MCF 10A (cell line): ENCODE results near the gene TBCK. TPM values are rescaled to one million over a fixed set of nuclear protein-coding genes. Genes with fewer than 3 reads are reported as not detected.
A peak's percentile ranks its signal among the peaks of the same experiment; 100 is the strongest.

ENCODE experiments used
- BruUV-seq: library from RNA; stranded (reverse); fragments of 400-500 nt; replicated peaks from 2 replicates; lab custom pipeline; 2021; lab: Mats Ljungman, UMichigan
- CTCF ChIA-PET: fragments of 300-600 bp; sonication (Branson Sonifier 250); formaldehyde crosslinking; extraction: SDS; loops from one replicate; lab custom pipeline; 2021; ENCODE audit warnings: antibody characterized with exemption, inconsistent platforms; lab: Yijun Ruan, JAX
- POLR2A ChIA-PET: fragments of 300-600, 350-650 bp; sonication (Branson Sonifier 250); formaldehyde crosslinking; extraction: SDS; loops from one replicate; lab custom pipeline; 2020; ENCODE audit warnings: antibody characterized with exemption, inconsistent platforms; lab: Yijun Ruan, JAX
- DNase-seq: peaks from one replicate; pipeline ENCODE4 v3.0.0-alpha.2; 2018; ENCODE audit not compliant: unreplicated experiment
- H3K27ac Mint-ChIP-seq: one replicate; pipeline ENCODE4 v1.8.0; 2022; ENCODE audit warnings: mild to moderate bottlenecking, low read depth, mixed read lengths; ENCODE audit not compliant: unreplicated experiment
- H3K27me3 Mint-ChIP-seq: one replicate; pipeline ENCODE4 v1.8.0; 2022; ENCODE audit warnings: mixed read lengths; ENCODE audit not compliant: insufficient read depth, unreplicated experiment
- H3K36me3 Mint-ChIP-seq: one replicate; pipeline ENCODE4 v1.8.0; 2022; ENCODE audit warnings: mild to moderate bottlenecking, moderate library complexity, mixed read lengths; ENCODE audit not compliant: insufficient read depth, unreplicated experiment
- H3K4me1 Mint-ChIP-seq: one replicate; pipeline ENCODE4 v1.8.0; 2022; ENCODE audit warnings: mixed read lengths; ENCODE audit not compliant: insufficient read depth, unreplicated experiment
- H3K4me3 Mint-ChIP-seq: one replicate; pipeline ENCODE4 v1.8.0; 2022; ENCODE audit warnings: mild to moderate bottlenecking, moderate library complexity, mixed read lengths; ENCODE audit not compliant: unreplicated experiment
- H3K9me3 Mint-ChIP-seq: one replicate; pipeline ENCODE4 v1.8.0; 2022; ENCODE audit warnings: mixed read lengths; ENCODE audit not compliant: unreplicated experiment
- intact Hi-C: fragments of 100-400 bp; cut with micrococcal nuclease; formaldehyde crosslinking; loops from 2 replicates; pipeline ENCODE4 v1.14.1; 2022
- total RNA-seq: library from RNA; stranded (reverse); gene quantifications from 2 replicates; pipeline ENCODE4 v1.2.3, GENCODE V29; 2022
- TF ChIP-seq, protein P1 (sequence below): fragments of 200-600 bp; IDR thresholded peaks from one replicate; pipeline ENCODE4 v1.8.0; 2022; ENCODE audit warnings: antibody characterized with exemption, mild to moderate bottlenecking; ENCODE audit not compliant: unreplicated experiment

Gene TBCK
- total RNA-seq, 1 experiment from 2014 or later, result 27.8 TPM

DNA sequence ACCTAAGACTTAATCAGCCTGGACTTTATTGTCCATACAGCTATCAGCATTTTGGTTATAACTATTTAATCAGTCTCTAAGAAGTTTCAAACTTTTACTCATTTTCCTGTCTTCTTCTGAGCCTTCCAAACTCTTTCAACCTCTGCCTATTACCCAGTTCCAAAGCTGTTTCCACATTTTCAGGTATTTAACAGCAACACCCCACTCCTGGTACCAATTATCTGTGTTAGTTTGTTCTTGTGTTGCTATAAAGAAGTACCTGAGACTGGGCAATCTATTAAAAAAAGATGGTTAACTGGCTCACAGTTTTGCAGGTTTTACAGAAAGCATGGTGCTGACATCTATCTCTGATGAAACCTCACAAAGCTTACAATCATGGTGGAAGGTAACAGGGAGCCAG lies 225.2 kb downstream of the TBCK start:
- Mint-ChIP-seq H3K4me1 (no peaks in the 10 kb centered on the region), H3K9me3 (peaks cover 21% of the 10 kb centered on the region), H3K4me3 (no peak overlapping the region), H3K36me3 (peaks cover 30% of the 10 kb centered on the region), H3K27me3 (no peaks in the 10 kb centered on the region), H3K27ac (no peak overlapping the region)
- CTCF ChIA-PET, result interaction anchor here (0.7 to 0.8 kb wide), 2 partner anchors 21 to 392 kb away, joined by 3 to 4 read pairs; no protein-coding TSS in a partner anchor
- no TSS peak for BruUV-seq
- DNase-seq, result no peak
- intact Hi-C loops, result no loop called here
- TF ChIP-seq, protein P1, sequence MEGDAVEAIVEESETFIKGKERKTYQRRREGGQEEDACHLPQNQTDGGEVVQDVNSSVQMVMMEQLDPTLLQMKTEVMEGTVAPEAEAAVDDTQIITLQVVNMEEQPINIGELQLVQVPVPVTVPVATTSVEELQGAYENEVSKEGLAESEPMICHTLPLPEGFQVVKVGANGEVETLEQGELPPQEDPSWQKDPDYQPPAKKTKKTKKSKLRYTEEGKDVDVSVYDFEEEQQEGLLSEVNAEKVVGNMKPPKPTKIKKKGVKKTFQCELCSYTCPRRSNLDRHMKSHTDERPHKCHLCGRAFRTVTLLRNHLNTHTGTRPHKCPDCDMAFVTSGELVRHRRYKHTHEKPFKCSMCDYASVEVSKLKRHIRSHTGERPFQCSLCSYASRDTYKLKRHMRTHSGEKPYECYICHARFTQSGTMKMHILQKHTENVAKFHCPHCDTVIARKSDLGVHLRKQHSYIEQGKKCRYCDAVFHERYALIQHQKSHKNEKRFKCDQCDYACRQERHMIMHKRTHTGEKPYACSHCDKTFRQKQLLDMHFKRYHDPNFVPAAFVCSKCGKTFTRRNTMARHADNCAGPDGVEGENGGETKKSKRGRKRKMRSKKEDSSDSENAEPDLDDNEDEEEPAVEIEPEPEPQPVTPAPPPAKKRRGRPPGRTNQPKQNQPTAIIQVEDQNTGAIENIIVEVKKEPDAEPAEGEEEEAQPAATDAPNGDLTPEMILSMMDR, result no peak
- POLR2A ChIA-PET, result no interaction called here

DNA sequence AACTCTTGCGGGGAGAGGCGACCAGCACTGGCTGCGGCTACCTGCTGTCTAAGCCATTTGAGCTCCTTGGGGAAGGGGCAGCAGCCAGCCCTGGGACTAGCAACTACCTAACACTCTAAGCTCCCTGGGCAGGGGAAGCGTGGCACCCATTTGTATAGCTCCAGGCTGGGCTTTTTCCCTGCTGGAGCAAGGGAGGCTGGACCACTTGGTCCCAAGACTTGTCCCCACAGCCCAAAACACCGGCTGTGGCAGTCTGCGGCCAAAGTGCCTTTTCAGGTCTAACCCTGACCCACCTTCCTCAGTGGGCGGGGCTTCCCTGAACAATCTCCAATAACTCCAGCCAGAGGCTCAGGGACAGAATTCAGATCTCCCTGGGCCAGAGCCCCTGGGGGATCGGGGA lies 232.9 kb downstream of the TBCK start:
- DNase-seq, result no peak
- CTCF ChIA-PET, result no interaction called here
- H3K36me3 Mint-ChIP-seq, result peaks cover 8% of the 10 kb centered on the region
- H3K27me3 Mint-ChIP-seq, result no peaks in the 10 kb centered on the region
- no TSS peak for BruUV-seq
- POLR2A ChIA-PET, result no interaction called here
- H3K27ac Mint-ChIP-seq, result no peak overlapping the region
- peaks cover 7% of the 10 kb centered on the region for H3K4me1 Mint-ChIP-seq
- H3K9me3 Mint-ChIP-seq, result peaks cover 13% of the 10 kb centered on the region
- intact Hi-C loops, result no loop called here
- TF ChIP-seq, protein P1, result no peak
- no peak overlapping the region for H3K4me3 Mint-ChIP-seq

GRCh38 chr4:106080376-106080775 lies 235.6 kb downstream of the TBCK start:
- intact Hi-C loops, result no loop called here
- BruUV-seq, result no TSS peak
- Mint-ChIP-seq H3K4me3 (no peak overlapping the region), H3K9me3 (peaks cover 20% of the 10 kb centered on the region), H3K27ac (no peak overlapping the region), H3K4me1 (peaks cover 7% of the 10 kb centered on the region), H3K36me3 (peaks cover 14% of the 10 kb centered on the region), H3K27me3 (no peaks in the 10 kb centered on the region)
- POLR2A ChIA-PET, result no interaction called here
- CTCF ChIA-PET, result no interaction called here
- DNase-seq, result peak; percentile 62
- TF ChIP-seq, protein P1, result no peak

- Mint-ChIP-seq H3K27me3 (no peaks in the 10 kb centered on the region), H3K4me3 (no peak overlapping the region), H3K36me3 (peaks cover 14% of the 10 kb centered on the region), H3K4me1 (peaks cover 7% of the 10 kb centered on the region), H3K27ac (no peak overlapping the region), H3K9me3 (peaks cover 20% of the 10 kb centered on the region)
- ChIA-PET POLR2A (no interaction called here), CTCF (no interaction called here)
- no TSS peak for BruUV-seq
- no peak for DNase-seq
- TF ChIP-seq, protein P1, result no peak
- intact Hi-C loops, result no loop called here
Observed at GRCh38 chr4:106079616-106080015, 236.4 kb downstream of the TBCK start.
